VCaP (cell line): ENCODE data around the gene KCNRG.
A peak's percentile ranks its signal among the peaks of the same experiment; 100 is the strongest.

Experiments
- H3K27ac ChIP-seq: fragments of 450-650 bp; 2 replicates; pipeline ENCODE4 v1.5.1; 2017
- TF ChIP-seq, protein P1 (sequence below): fragments of 450-650 bp; conservative IDR thresholded peaks from 2 replicates; pipeline ENCODE4 v1.5.1; 2017; ENCODE audit warnings: mild to moderate bottlenecking, moderate library complexity

The KCNRG gene

GRCh38 chr13:50065712-50066111 is 50.5 kb downstream of the KCNRG start:
- TF ChIP-seq, protein P1, sequence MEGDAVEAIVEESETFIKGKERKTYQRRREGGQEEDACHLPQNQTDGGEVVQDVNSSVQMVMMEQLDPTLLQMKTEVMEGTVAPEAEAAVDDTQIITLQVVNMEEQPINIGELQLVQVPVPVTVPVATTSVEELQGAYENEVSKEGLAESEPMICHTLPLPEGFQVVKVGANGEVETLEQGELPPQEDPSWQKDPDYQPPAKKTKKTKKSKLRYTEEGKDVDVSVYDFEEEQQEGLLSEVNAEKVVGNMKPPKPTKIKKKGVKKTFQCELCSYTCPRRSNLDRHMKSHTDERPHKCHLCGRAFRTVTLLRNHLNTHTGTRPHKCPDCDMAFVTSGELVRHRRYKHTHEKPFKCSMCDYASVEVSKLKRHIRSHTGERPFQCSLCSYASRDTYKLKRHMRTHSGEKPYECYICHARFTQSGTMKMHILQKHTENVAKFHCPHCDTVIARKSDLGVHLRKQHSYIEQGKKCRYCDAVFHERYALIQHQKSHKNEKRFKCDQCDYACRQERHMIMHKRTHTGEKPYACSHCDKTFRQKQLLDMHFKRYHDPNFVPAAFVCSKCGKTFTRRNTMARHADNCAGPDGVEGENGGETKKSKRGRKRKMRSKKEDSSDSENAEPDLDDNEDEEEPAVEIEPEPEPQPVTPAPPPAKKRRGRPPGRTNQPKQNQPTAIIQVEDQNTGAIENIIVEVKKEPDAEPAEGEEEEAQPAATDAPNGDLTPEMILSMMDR = no peak
- H3K27ac ChIP-seq = 0 out of 2 replicates have a peak overlapping the region, but pooled peaks have one; percentile 13

- TF ChIP-seq, protein P1 = no peak
- no peak overlapping the region for H3K27ac ChIP-seq
Measured at GRCh38 chr13:50068508-50068907, 53.3 kb downstream of the KCNRG start.

GRCh38 chr13:50069261-50069660 is 54.0 kb downstream of the KCNRG start:
- no peak overlapping the region for H3K27ac ChIP-seq
- TF ChIP-seq, protein P1 = no peak

DNA sequence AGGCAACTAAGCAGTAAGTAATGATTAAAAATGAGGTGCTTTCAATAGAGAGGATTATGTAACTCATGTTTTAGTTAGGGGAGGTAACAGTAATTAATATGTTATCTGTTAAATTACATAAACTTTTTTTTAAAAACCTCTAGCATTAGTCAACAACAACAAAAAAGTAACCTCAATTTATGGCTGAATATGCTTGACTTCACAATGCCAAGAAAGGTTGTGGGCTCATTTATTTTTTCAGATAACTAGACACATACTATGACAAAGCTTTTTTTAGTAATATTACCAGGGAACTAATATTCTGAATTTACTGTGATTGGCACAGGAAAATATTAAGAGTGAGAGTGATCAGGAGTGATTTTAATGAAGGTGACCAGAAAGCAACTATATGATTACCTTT is 54.9 kb downstream of the KCNRG start:
- peak overlapping the region; percentile 96; the same call in 1 of the 2 replicates for H3K27ac ChIP-seq
- TF ChIP-seq, protein P1 = no peak
